Hepatocyte (in vitro differentiated cells): Measurements from ENCODE around the gene TNFRSF4. TPM values are rescaled to one million over a fixed set of nuclear protein-coding genes. Genes with fewer than 3 reads are reported as not detected.
A peak's percentile ranks its signal among the peaks of the same experiment; 100 is the strongest.

Source experiments
- DNase-seq: peaks from one replicate; pipeline ENCODE4 v3.0.0-alpha.2; 2016; ENCODE audit warnings: low spot score
- H2AFZ ChIP-seq: fragments of 200-600 bp; sonication (generic); 2 replicates; pipeline ENCODE4 v1.6.0; 2016; ENCODE audit warnings: antibody characterized with exemption, mild to moderate bottlenecking
- H3K27ac ChIP-seq: fragments of 200-600 bp; sonication (generic); 2 replicates; pipeline ENCODE4 v1.5.1; 2016; ENCODE audit warnings: mild to moderate bottlenecking
- H3K27me3 ChIP-seq: fragments of 200-600 bp; sonication (generic); 2 replicates; pipeline ENCODE4 v1.6.1; 2016
- H3K36me3 ChIP-seq: fragments of 200-600 bp; sonication (generic); replicated peaks from 2 replicates; pipeline ENCODE4 v1.5.1; 2016; ENCODE audit warnings: low read depth; ENCODE audit not compliant: insufficient read depth
- H3K4me1 ChIP-seq: fragments of 200-600 bp; sonication (generic); 2 replicates; pipeline ENCODE4 v1.5.1; 2016; ENCODE audit warnings: mild to moderate bottlenecking, moderate library complexity; ENCODE audit not compliant: insufficient read depth
- H3K4me2 ChIP-seq: fragments of 200-600 bp; sonication (generic); 2 replicates; pipeline ENCODE4 v1.6.0; 2016
- H3K4me3 ChIP-seq: fragments of 200-600 bp; sonication (generic); 2 replicates; pipeline ENCODE4 v1.5.1; 2016; ENCODE audit warnings: mild to moderate bottlenecking
- H3K79me2 ChIP-seq: fragments of 200-600 bp; sonication (generic); 2 replicates; pipeline ENCODE4 v1.6.0; 2017; ENCODE audit warnings: mild to moderate bottlenecking
- H3K9me2 ChIP-seq: fragments of 200-600 bp; sonication (generic); replicated peaks from 2 replicates; pipeline ENCODE4 v1.6.0; 2017; ENCODE audit warnings: mild to moderate bottlenecking; ENCODE audit not compliant: insufficient read depth
- H3K9me3 ChIP-seq: fragments of 200-600 bp; sonication (generic); 2 replicates; pipeline ENCODE4 v1.5.1; 2016; ENCODE audit warnings: low read depth, mild to moderate bottlenecking
- H4K20me1 ChIP-seq: fragments of 200-600 bp; sonication (generic); 2 replicates; pipeline ENCODE4 v1.6.0; 2016; ENCODE audit warnings: mild to moderate bottlenecking; ENCODE audit not compliant: insufficient read depth, poor library complexity, severe bottlenecking
- EZH2 ChIP-seq: fragments of 200-600 bp; sonication (generic); IDR thresholded peaks from 2 replicates; pipeline ENCODE4 v1.6.1; 2016; ENCODE audit warnings: antibody characterized with exemption, mild to moderate bottlenecking, borderline replicate concordance
- EZH2phosphoT487 ChIP-seq: fragments of 200-600 bp; sonication (generic); IDR thresholded peaks from one replicate; pipeline ENCODE4 v1.6.1; 2018; ENCODE audit warnings: antibody characterized with exemption, mild to moderate bottlenecking, low read depth, moderate library complexity; ENCODE audit not compliant: unreplicated experiment, severe bottlenecking
- WGBS: methylation state at CpG from one replicate; pipeline ENCODE4 v1.1.6; 2016; ENCODE audit warnings: low lambda C conversion rate; ENCODE audit errors: missing lambda C conversion rate; 5-methylcytosine and 5-hydroxymethylcytosine counted together
- microRNA counts: library from miRNA; unstranded; fragments of <30 nt; microRNA quantifications from one replicate; lab custom pipeline; 2017
- microRNA-seq: library from miRNA; unstranded; fragments of <30 nt; microRNA quantifications from one replicate; pipeline ENCODE4, GENCODE V29; 2017
- polyA plus RNA-seq: library from polyadenylated mRNA; unstranded; fragments of >200 nt; fragmentation: Nextera tagmentation; extraction: Ambion mirVana; gene quantifications from 2 replicates; pipeline ENCODE4 v1.2.1, GENCODE V29; 2016
- small RNA-seq: library from RNA; depleted of rRNA; stranded (forward); fragments of <200 nt; gene quantifications from one replicate; pipeline ENCODE3, GENCODE V24; 2014
- total RNA-seq: library from RNA; depleted of rRNA; stranded (reverse); fragments of >200 nt; gene quantifications from 2 replicates; pipeline ENCODE4 v1.2.3, GENCODE V29; 2014
- TF ChIP-seq, protein P1 (sequence below): fragments of 200-600 bp; sonication (generic); IDR thresholded peaks from 2 replicates; pipeline ENCODE4 v1.5.1; 2016; ENCODE audit warnings: antibody characterized with exemption, mild to moderate bottlenecking; ENCODE audit not compliant: poor library complexity

TNFRSF4 gene
- total and polyA plus RNA-seq, 2 experiments from 2014 or later = not detected

DNA sequence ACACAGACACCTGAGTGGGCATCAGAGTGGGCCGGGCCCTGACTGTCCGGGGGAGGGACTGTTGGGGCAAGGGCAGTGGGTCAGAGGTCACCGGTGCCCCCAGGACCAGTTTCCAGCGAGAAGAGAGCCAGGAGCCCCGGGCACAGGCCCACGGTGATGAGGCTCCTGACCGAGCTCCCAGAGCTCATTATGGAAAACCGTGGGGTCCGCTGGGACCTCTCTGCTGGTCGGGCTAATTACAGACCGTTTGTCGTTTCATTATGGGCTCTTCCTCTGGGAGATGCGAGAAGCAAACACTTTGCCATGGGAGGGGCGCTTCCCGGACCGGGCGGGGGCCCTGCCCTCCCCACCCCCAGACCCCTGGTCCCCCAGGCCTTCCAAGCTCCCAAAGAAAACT lies 52.3 kb downstream of the TNFRSF4 start:
- 89% methylated on average over 10 of the region's 17 CpGs for WGBS
- peaks cover 17% of the 10 kb centered on the region for H3K4me1 ChIP-seq
- H3K79me2 ChIP-seq = peaks cover 36% of the 10 kb centered on the region
- H4K20me1 ChIP-seq = peaks cover 17% of the 10 kb centered on the region
- no peak overlapping the region for H2AFZ ChIP-seq
- no peaks in the 10 kb centered on the region for H3K9me2 ChIP-seq
- H3K9me3 ChIP-seq = no peaks in the 10 kb centered on the region
- no peak for DNase-seq
- H3K4me2 ChIP-seq = peak overlapping the region; percentile 87
- TF ChIP-seq EZH2 = no peak
- TF ChIP-seq, protein P1, sequence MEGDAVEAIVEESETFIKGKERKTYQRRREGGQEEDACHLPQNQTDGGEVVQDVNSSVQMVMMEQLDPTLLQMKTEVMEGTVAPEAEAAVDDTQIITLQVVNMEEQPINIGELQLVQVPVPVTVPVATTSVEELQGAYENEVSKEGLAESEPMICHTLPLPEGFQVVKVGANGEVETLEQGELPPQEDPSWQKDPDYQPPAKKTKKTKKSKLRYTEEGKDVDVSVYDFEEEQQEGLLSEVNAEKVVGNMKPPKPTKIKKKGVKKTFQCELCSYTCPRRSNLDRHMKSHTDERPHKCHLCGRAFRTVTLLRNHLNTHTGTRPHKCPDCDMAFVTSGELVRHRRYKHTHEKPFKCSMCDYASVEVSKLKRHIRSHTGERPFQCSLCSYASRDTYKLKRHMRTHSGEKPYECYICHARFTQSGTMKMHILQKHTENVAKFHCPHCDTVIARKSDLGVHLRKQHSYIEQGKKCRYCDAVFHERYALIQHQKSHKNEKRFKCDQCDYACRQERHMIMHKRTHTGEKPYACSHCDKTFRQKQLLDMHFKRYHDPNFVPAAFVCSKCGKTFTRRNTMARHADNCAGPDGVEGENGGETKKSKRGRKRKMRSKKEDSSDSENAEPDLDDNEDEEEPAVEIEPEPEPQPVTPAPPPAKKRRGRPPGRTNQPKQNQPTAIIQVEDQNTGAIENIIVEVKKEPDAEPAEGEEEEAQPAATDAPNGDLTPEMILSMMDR = no peak
- TF ChIP-seq EZH2phosphoT487 = no peak
- no peaks in the 10 kb centered on the region for H3K27me3 ChIP-seq
- H3K4me3 ChIP-seq = no peak overlapping the region
- H3K27ac ChIP-seq = peak overlapping the region; percentile 79
- H3K36me3 ChIP-seq = no peaks in the 10 kb centered on the region

MicroRNA genes within 50 kb of the gene (microRNA counts, 767-probe panel; counts per million panel counts)
- microRNA hsa-miR-200a-3p (lab: Ali Mortazavi, UCI) (8,130 counts per million, percentile 53 among the panel's probes with 10 or more counts), microRNA hsa-miR-200b-3p (lab: Ali Mortazavi, UCI) (11,013 counts per million, percentile 88 among the panel's probes with 10 or more counts), microRNA hsa-miR-429 (lab: Ali Mortazavi, UCI) (not detected)

Small RNA genes within 50 kb of the gene (microRNA-seq; reads per million reads assigned to microRNA genes)
- gene MIR200A (2,563 reads per million, percentile 85 among the genes with 10 or more reads in this experiment), gene MIR200B (11,578 reads per million, percentile 95 among the genes with 10 or more reads in this experiment), gene MIR429 (3,508 reads per million, percentile 89 among the genes with 10 or more reads in this experiment)

Small RNA genes within 50 kb of the gene (small RNA-seq; reads per million reads assigned to genes)
- 117 reads per million, percentile 98 among the genes with 10 or more reads in this experiment for gene MIR200A
- gene MIR200B = 563 reads per million, percentile 99 among the genes with 10 or more reads in this experiment
- 73.3 reads per million, percentile 97 among the genes with 10 or more reads in this experiment for gene MIR429

Other genes with a start within 250 kb of the TNFRSF4 start
- gene PLEKHN1, start 247.7 kb downstream of the TNFRSF4 start, total RNA-seq = 0.60 and 0.72 TPM in 2 replicates
- gene PLEKHN1, start 247.7 kb downstream of the TNFRSF4 start, polyA plus RNA-seq = 2.4 and 5.6 TPM in 2 replicates
- gene PERM1, start 232.1 kb downstream of the TNFRSF4 start, total RNA-seq = not detected in 2 replicates
- gene PERM1, start 232.1 kb downstream of the TNFRSF4 start, polyA plus RNA-seq = 1.3 and 1.6 TPM in 2 replicates
- 21.4 and 28.7 TPM in 2 replicates for gene HES4, start 214.1 kb downstream of the TNFRSF4 start, total RNA-seq
- 74.5 and 107 TPM in 2 replicates for gene HES4, start 214.1 kb downstream of the TNFRSF4 start, polyA plus RNA-seq
- 62.3 and 86.0 TPM in 2 replicates for gene ISG15, start 200.7 kb downstream of the TNFRSF4 start, total RNA-seq
- gene ISG15, start 200.7 kb downstream of the TNFRSF4 start, polyA plus RNA-seq = 88.5 and 89.6 TPM in 2 replicates
- 51.8 and 81.8 TPM in 2 replicates for gene AGRN, start 194.0 kb downstream of the TNFRSF4 start, total RNA-seq
- 53.3 and 61.2 TPM in 2 replicates for gene AGRN, start 194.0 kb downstream of the TNFRSF4 start, polyA plus RNA-seq
- 0.08 and 0.43 TPM in 2 replicates for gene RNF223, start 139.8 kb downstream of the TNFRSF4 start, total RNA-seq
- gene RNF223, start 139.8 kb downstream of the TNFRSF4 start, polyA plus RNA-seq = 0.88 and 2.6 TPM in 2 replicates
- 7.1 and 9.2 TPM in 2 replicates for gene C1orf159, start 98.1 kb downstream of the TNFRSF4 start, total RNA-seq
- gene C1orf159, start 98.1 kb downstream of the TNFRSF4 start, polyA plus RNA-seq = 21.7 and 25.1 TPM in 2 replicates
- not detected in 2 replicates for gene TTLL10, start 40.3 kb downstream of the TNFRSF4 start, total RNA-seq
- 0.38 and 0.69 TPM in 2 replicates for gene TTLL10, start 40.3 kb downstream of the TNFRSF4 start, polyA plus RNA-seq
- not detected in 2 replicates for gene TNFRSF18, start 7.6 kb downstream of the TNFRSF4 start, total RNA-seq
- 0.86 and 1.3 TPM in 2 replicates for gene TNFRSF18, start 7.6 kb downstream of the TNFRSF4 start, polyA plus RNA-seq
- gene SDF4, start 17.8 kb upstream of the TNFRSF4 start, total RNA-seq = 110 and 156 TPM in 2 replicates
- 296 and 311 TPM in 2 replicates for gene SDF4, start 17.8 kb upstream of the TNFRSF4 start, polyA plus RNA-seq
- gene B3GALT6, start 18.1 kb upstream of the TNFRSF4 start, total RNA-seq = 28.8 and 28.9 TPM in 2 replicates
- gene B3GALT6, start 18.1 kb upstream of the TNFRSF4 start, polyA plus RNA-seq = 36.3 and 36.9 TPM in 2 replicates
- gene C1QTNF12, start 32.6 kb upstream of the TNFRSF4 start, total RNA-seq = 3.8 and 4.1 TPM in 2 replicates
- gene C1QTNF12, start 32.6 kb upstream of the TNFRSF4 start, polyA plus RNA-seq = 5.2 and 6.6 TPM in 2 replicates
- gene UBE2J2, start 59.7 kb upstream of the TNFRSF4 start, total RNA-seq = 31.3 and 31.7 TPM in 2 replicates
- 66.7 and 81.0 TPM in 2 replicates for gene UBE2J2, start 59.7 kb upstream of the TNFRSF4 start, polyA plus RNA-seq
- 1.0 and 1.8 TPM in 2 replicates for gene SCNN1D, start 66.3 kb upstream of the TNFRSF4 start, total RNA-seq
- gene SCNN1D, start 66.3 kb upstream of the TNFRSF4 start, polyA plus RNA-seq = 3.5 and 3.9 TPM in 2 replicates
- gene ACAP3, start 93.8 kb upstream of the TNFRSF4 start, total RNA-seq = 50.9 and 56.0 TPM in 2 replicates
- 87.1 and 108 TPM in 2 replicates for gene ACAP3, start 93.8 kb upstream of the TNFRSF4 start, polyA plus RNA-seq
- gene PUSL1, start 94.4 kb upstream of the TNFRSF4 start, total RNA-seq = 27.7 and 36.2 TPM in 2 replicates
- gene PUSL1, start 94.4 kb upstream of the TNFRSF4 start, polyA plus RNA-seq = 27.4 and 37.2 TPM in 2 replicates
- 72.1 and 80.6 TPM in 2 replicates for gene INTS11, start 110.5 kb upstream of the TNFRSF4 start, total RNA-seq
- gene INTS11, start 110.5 kb upstream of the TNFRSF4 start, polyA plus RNA-seq = 73.7 and 80.4 TPM in 2 replicates
- gene CPTP, start 110.6 kb upstream of the TNFRSF4 start, total RNA-seq = 12.8 and 22.9 TPM in 2 replicates
- gene CPTP, start 110.6 kb upstream of the TNFRSF4 start, polyA plus RNA-seq = 43.2 and 45.6 TPM in 2 replicates
- 0.17 TPM in 1 of 2 replicates, not detected in the other for gene TAS1R3, start 117.1 kb upstream of the TNFRSF4 start, total RNA-seq
- gene TAS1R3, start 117.1 kb upstream of the TNFRSF4 start, polyA plus RNA-seq = 0.42 and 1.0 TPM in 2 replicates
- gene DVL1, start 135.3 kb upstream of the TNFRSF4 start, total RNA-seq = 58.0 and 61.6 TPM in 2 replicates
- gene DVL1, start 135.3 kb upstream of the TNFRSF4 start, polyA plus RNA-seq = 49.1 and 50.5 TPM in 2 replicates
- 138 and 155 TPM in 2 replicates for gene MXRA8, start 144.4 kb upstream of the TNFRSF4 start, total RNA-seq
- gene MXRA8, start 144.4 kb upstream of the TNFRSF4 start, polyA plus RNA-seq = 242 and 261 TPM in 2 replicates
- gene AURKAIP1, start 161.1 kb upstream of the TNFRSF4 start, total RNA-seq = 92.9 and 105 TPM in 2 replicates
- gene AURKAIP1, start 161.1 kb upstream of the TNFRSF4 start, polyA plus RNA-seq = 238 and 246 TPM in 2 replicates
- gene CCNL2, start 185.2 kb upstream of the TNFRSF4 start, total RNA-seq = 151 and 166 TPM in 2 replicates
- 284 and 364 TPM in 2 replicates for gene CCNL2, start 185.2 kb upstream of the TNFRSF4 start, polyA plus RNA-seq
- 107 and 115 TPM in 2 replicates for gene MRPL20, start 193.1 kb upstream of the TNFRSF4 start, total RNA-seq
- 176 and 193 TPM in 2 replicates for gene MRPL20, start 193.1 kb upstream of the TNFRSF4 start, polyA plus RNA-seq
- gene ANKRD65, start 207.1 kb upstream of the TNFRSF4 start, total RNA-seq = 2.1 and 6.5 TPM in 2 replicates
- gene ANKRD65, start 207.1 kb upstream of the TNFRSF4 start, polyA plus RNA-seq = 5.5 and 7.3 TPM in 2 replicates
- gene VWA1, start 221.5 kb upstream of the TNFRSF4 start, total RNA-seq = 37.7 and 38.1 TPM in 2 replicates
- 114 and 131 TPM in 2 replicates for gene VWA1, start 221.5 kb upstream of the TNFRSF4 start, polyA plus RNA-seq
- gene ATAD3C, start 235.5 kb upstream of the TNFRSF4 start, total RNA-seq = 0.10 TPM in 1 of 2 replicates, not detected in the other
- 0.99 and 1.2 TPM in 2 replicates for gene ATAD3C, start 235.5 kb upstream of the TNFRSF4 start, polyA plus RNA-seq